Measurements from ENCODE around the gene ZC3H7B.

GRCh38 chr22:41358927-41359326 lies 57.6 kb downstream of the ZC3H7B start:
- TF ChIP-seq POLR2A (IDR thresholded peaks at IDR 0.05) = no peak
- no peak for TF ChIP-seq CTCF (IDR thresholded peaks at IDR 0.05)
